BLaER1 treated with 17β-estradiol and CSF1 and Interleukin-3, amounts not matched to agents 10 nM and 100 nM (cell line): ENCODE data around the gene CASKIN2.
A peak's percentile ranks its signal among the peaks of the same experiment; 100 is the strongest.

Experiments
- H3K27ac ChIP-seq, 11 experiments: shearing (Covaris generic); formaldehyde crosslinking; 2 replicates each; pipeline ENCODE4 v1.8.1; 2022
- H3K27me3 ChIP-seq, 11 experiments: shearing (Covaris generic); formaldehyde crosslinking; 2 replicates each; pipeline ENCODE4 v1.8.1; 2022
- H3K36me3 ChIP-seq, 11 experiments: shearing (Covaris generic); formaldehyde crosslinking; 2 replicates each; pipeline ENCODE4 v1.8.1; 2022
- H3K4me1 ChIP-seq, 10 experiments: shearing (Covaris generic); formaldehyde crosslinking; 2 replicates each; pipeline ENCODE4 v1.8.1; 2022
- H3K4me2 ChIP-seq, 11 experiments: shearing (Covaris generic); formaldehyde crosslinking; 2 replicates each; pipeline ENCODE4 v1.8.1; 2022
- H3K4me3 ChIP-seq, 10 experiments: shearing (Covaris generic); formaldehyde crosslinking; 2 replicates each; pipeline ENCODE4 v1.8.1; 2022
- H3K9ac ChIP-seq, 11 experiments: shearing (Covaris generic); formaldehyde crosslinking; 2 replicates each; pipeline ENCODE4 v1.8.1; 2022
- H3K9me3 ChIP-seq, 11 experiments: shearing (Covaris generic); formaldehyde crosslinking; replicated peaks in 1 of 11; 2 replicates each; pipeline ENCODE4 v1.8.1; 2022
- H4K20me1 ChIP-seq, 11 experiments: shearing (Covaris generic); formaldehyde crosslinking; 2 replicates each; pipeline ENCODE4 v1.8.1; 2022
- Cebpa-rat ChIP-seq, 11 experiments: shearing (Covaris generic); IDR thresholded peaks; 2 replicates each; pipeline ENCODE4 v1.8.1; 2022

The CASKIN2 gene

DNA sequence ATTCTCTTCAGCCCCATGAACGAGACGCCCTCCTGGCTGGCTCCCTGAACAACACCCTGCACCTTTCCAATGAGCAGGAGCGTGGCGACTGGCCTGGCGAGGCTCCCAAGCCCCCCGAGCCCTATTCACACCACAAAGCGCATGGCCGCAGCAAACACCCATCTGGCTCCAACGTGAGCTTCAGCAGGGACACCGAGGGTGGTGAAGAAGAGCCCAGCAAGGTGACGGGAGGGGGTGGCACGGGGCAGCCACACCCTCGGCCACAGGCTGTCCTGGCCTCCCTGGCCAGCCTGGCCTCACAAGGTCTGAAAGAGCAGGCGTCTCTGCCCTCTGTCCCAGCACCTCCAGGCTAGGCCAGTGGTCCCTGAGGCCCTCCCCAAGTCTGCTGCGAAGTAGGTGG, 23.7 kb downstream of the CASKIN2 start:
- no peaks in the 10 kb centered on the region for H3K27me3 ChIP-seq
- peaks cover 0 to 29% (median 0%) of the 10 kb centered on the region in 11 experiments; a peak in 3 of 22 replicates for H4K20me1 ChIP-seq
- H3K36me3 ChIP-seq = peaks cover 38 to 66% (median 53%) of the 10 kb centered on the region in 11 experiments
- H3K4me3 ChIP-seq = peak overlapping the region in 7 of 10 experiments; percentile 7 to 66 (median 59); a peak in 9 of 20 replicates
- no peak for TF ChIP-seq Cebpa-rat (IDR thresholded peaks at IDR 0.05)
- H3K4me1 ChIP-seq = peaks cover 65 to 100% (median 97%) of the 10 kb centered on the region in 10 experiments
- H3K9me3 ChIP-seq = no peaks in the 10 kb centered on the region
- H3K4me2 ChIP-seq = peak overlapping the region; percentile 84 to 100 (median 96)
- H3K9ac ChIP-seq = peak overlapping the region in 10 of 11 experiments; percentile 72 to 91 (median 79); a peak in 19 of 22 replicates
- H3K27ac ChIP-seq = peak overlapping the region in 9 of 11 experiments; percentile 79 to 98 (median 89); a peak in 16 of 22 replicates

DNA sequence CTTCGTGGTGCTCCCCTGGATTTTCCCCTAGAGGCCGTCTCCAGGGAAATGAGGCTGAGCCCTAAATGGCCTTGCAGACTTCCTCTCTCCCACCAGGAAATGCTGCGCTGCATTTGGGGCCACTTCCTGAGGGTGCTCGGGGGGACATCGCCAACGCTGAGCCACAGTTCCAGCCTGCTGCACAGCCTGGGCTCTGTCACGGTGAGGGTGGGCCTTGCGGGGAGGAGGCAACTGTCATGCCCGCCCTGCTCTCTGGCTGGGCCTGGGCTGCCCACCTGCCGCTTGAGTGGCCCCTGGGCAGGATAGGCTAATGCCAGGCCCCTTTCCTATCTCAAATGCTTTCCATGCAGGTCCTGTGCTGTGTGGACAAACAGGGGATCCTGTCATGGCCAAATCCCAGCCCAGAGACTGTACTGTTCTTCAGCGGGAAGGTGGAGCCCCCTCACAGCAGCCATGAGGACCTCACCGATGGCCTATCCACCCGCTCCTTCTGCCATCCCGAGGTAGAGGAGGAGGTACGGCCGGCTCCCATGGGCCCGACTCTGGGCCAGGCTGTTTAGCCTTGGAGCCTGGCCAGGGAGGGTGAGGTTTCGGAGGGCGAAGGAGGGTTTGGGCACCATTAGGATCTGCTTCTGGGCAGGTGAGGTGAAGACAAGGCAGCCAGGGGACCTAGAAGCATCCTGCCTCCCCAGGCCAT, 24.2 kb downstream of the CASKIN2 start:
- H3K4me2 ChIP-seq = peak overlapping the region; percentile 84 to 100 (median 96)
- H3K27ac ChIP-seq = peak overlapping the region; percentile 55 to 98 (median 87); a peak in 21 of 22 replicates
- peaks cover 32 to 64% (median 48%) of the 10 kb centered on the region in 11 experiments for H3K36me3 ChIP-seq
- no peaks in the 10 kb centered on the region for H3K27me3 ChIP-seq
- TF ChIP-seq Cebpa-rat (IDR thresholded peaks at IDR 0.05) = no peak
- H3K4me3 ChIP-seq = peak overlapping the region in 9 of 10 experiments; percentile 0 to 66 (median 60); a peak in 17 of 20 replicates
- H3K4me1 ChIP-seq = peaks cover 70 to 100% (median 97%) of the 10 kb centered on the region in 10 experiments
- H3K9ac ChIP-seq = peak overlapping the region; percentile 64 to 91 (median 78); a peak in 21 of 22 replicates
- H3K9me3 ChIP-seq = no peaks in the 10 kb centered on the region
- H4K20me1 ChIP-seq = peaks cover 0 to 23% (median 0%) of the 10 kb centered on the region in 11 experiments; a peak in 3 of 22 replicates

DNA sequence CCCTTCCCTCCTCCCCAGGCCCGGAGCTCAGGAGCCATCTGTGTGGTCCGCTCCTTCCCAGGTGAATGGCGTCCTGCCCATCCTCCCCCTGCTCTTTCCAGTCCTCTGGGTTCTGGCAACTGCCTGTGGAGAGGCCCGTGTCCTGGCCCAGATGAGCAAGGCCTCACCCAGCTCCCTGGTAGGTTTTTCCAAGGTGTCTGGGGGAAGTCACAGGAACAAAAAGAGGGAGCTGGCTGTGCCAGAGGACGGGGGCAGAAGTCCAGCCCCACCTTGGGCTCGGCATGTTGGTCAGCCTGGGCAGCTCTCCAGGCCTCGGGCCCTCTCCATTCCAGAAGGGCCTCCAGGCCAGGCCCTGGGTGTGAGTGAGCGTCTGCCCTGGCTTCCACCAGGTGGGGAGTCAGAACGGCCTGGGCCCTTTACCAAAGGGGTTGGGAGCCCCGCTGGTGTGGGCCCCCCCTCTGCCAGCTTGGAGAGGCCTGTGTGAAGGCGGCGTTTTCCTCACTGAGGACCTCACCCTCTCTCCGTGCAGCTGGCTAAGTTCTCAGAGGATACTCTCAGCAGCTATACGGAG, 25.1 kb downstream of the CASKIN2 start:
- no peak for TF ChIP-seq Cebpa-rat (IDR thresholded peaks at IDR 0.05)
- Histone ChIP-seq H3K27me3 (no peaks in the 10 kb centered on the region), H4K20me1 (peaks cover 0 to 17% (median 0%) of the 10 kb centered on the region in 11 experiments; a peak in 3 of 22 replicates), H3K4me1 (peaks cover 78 to 100% (median 97%) of the 10 kb centered on the region in 10 experiments), H3K27ac (peak overlapping the region; percentile 55 to 98 (median 87)), H3K9ac (peak overlapping the region; percentile 64 to 91 (median 78)), H3K4me3 (peak overlapping the region in 9 of 10 experiments; percentile 26 to 66 (median 60); a peak in 17 of 20 replicates), H3K9me3 (no peaks in the 10 kb centered on the region), H3K36me3 (peaks cover 23 to 59% (median 39%) of the 10 kb centered on the region in 11 experiments), H3K4me2 (peak overlapping the region; percentile 84 to 100 (median 96))

DNA sequence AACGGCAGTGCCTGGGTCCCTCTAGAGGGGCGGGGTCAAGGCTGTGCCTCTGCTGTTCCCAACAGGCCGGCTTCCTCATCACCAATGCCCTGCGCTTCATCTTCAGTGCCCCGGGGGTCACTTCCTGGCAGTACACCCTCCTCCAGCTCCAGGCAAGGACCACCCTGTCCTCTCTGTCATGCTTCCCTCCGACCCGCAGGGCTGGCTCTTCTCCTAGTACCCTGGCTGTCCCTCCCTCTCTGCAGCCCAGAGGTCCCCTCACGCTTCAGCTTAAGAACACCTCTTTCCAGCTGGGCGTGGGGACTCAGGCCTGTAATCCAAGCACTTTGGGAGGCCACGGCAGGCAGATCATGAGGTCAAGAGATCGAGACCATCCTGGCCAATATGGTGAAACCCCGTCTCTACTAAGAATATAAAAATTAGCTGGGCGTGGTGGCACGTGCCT, 25.8 kb downstream of the CASKIN2 start:
- peaks cover 0 to 17% (median 0%) of the 10 kb centered on the region in 11 experiments; a peak in 3 of 22 replicates for H4K20me1 ChIP-seq

DNA sequence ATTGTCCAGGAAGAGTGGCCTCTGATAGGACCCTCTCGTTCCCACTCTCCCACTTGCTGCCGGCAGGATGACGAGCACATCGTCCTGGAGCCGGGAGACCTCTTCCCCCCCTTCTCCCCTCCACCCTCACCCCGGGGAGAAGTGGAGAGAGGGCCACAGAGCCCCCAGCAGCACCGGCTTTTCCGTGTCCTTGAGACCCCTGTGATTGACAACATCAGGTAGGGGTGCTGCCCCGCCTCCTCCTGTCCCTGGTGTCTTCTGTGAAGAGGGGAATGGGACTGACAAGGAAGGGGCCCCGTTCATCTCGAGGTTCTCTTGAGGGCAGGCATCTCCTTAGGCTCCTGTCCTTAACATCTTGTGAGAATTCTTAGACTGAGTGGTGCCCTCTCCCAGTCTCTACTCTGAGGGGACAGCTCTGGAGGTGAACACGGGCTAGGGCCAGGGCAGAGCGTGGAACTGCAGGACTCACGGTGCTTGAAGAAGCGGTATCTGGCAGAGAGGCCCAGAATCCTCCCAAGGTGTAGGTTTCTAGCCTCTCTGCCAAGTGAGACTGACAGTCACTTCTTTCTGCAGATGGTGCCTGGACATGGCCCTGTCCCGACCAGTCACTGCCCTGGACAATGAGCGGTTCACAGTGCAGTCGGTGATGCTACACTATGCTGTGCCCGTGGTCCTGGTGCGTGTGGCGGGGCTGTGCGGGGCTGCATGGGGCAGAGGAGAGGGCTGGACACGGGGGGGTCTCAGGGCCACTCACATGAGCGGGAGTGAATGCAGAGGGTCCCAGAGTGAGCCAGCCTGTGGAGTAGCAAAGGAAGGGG, 26.4 kb downstream of the CASKIN2 start:
- no peak for TF ChIP-seq Cebpa-rat (IDR thresholded peaks at IDR 0.05)
- Histone ChIP-seq H3K4me1 (peaks cover 88 to 99% (median 97%) of the 10 kb centered on the region in 10 experiments), H3K9me3 (no peaks in the 10 kb centered on the region), H3K36me3 (peaks cover 11 to 46% (median 26%) of the 10 kb centered on the region in 11 experiments; a peak in 21 of 22 replicates), H4K20me1 (peaks cover 0 to 17% (median 0%) of the 10 kb centered on the region in 11 experiments; a peak in 3 of 22 replicates), H3K9ac (peak overlapping the region; percentile 72 to 91 (median 80)), H3K4me3 (peak overlapping the region; percentile 42 to 66 (median 60)), H3K4me2 (peak overlapping the region; percentile 84 to 100 (median 96)), H3K27ac (peak overlapping the region; percentile 79 to 98 (median 87)), H3K27me3 (no peaks in the 10 kb centered on the region)

More for the DNA sequence above, 25.8 kb downstream of the CASKIN2 start:
- Histone ChIP-seq H3K4me2 (peak overlapping the region; percentile 84 to 100 (median 96)), H3K36me3 (peaks cover 16 to 52% (median 32%) of the 10 kb centered on the region in 11 experiments; a peak in 21 of 22 replicates), H3K27ac (peak overlapping the region; percentile 55 to 98 (median 87); a peak in 21 of 22 replicates), H3K4me1 (peaks cover 85 to 100% (median 99%) of the 10 kb centered on the region in 10 experiments), H3K27me3 (no peaks in the 10 kb centered on the region), H3K9ac (peak overlapping the region; percentile 64 to 91 (median 80); a peak in 20 of 22 replicates), H3K9me3 (no peaks in the 10 kb centered on the region), H3K4me3 (peak overlapping the region; percentile 42 to 66 (median 60); a peak in 17 of 20 replicates)
- TF ChIP-seq Cebpa-rat (IDR thresholded peaks at IDR 0.05) = no peak

DNA sequence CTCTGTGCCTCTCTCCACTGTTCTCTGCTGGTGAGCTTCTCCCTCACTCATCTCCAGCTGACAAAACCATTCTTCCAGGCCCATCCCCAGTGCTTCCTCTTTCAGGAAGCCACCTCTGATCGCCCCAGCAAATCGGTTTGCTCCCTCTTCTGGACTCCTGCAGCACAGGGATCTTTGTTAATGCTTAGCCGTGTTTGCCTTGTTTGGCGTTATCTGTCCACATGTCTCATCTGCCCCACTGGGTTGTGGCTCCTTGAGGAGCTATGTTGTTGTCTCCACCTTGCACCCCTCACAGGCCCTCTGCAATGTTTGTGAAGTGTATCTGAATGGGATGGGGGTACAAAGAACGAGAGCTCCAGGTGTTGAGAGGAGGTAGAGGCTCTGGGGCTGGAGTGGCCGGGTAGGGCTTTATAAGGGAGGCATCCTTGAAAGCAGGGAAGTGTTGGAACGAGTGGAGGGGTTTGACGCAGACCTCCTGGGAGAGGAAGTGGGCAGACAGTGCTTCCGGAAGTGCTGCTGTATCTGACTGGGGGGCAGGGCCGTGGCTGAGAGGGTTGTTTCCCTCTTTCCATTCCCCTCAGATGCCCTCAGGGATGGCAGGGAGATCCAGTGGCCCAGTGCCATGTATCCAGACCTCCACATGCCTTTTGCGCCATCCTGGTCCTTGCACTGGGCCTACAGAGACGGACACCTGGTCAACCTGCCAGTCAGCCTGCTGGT, 27.8 kb downstream of the CASKIN2 start:
- peaks cover 0 to 4% (median 0%) of the 10 kb centered on the region in 11 experiments; a peak in 1 of 22 replicates for H4K20me1 ChIP-seq
- H3K9me3 ChIP-seq = no peaks in the 10 kb centered on the region
- H3K4me3 ChIP-seq = peak overlapping the region; percentile 42 to 66 (median 60)
- H3K9ac ChIP-seq = peak overlapping the region; percentile 72 to 91 (median 80)
- H3K4me2 ChIP-seq = peak overlapping the region; percentile 84 to 100 (median 96)
- H3K27ac ChIP-seq = peak overlapping the region; percentile 79 to 98 (median 87)
- no peak for TF ChIP-seq Cebpa-rat (IDR thresholded peaks at IDR 0.05)
- peaks cover 95 to 99% (median 97%) of the 10 kb centered on the region in 10 experiments for H3K4me1 ChIP-seq
- H3K27me3 ChIP-seq = no peaks in the 10 kb centered on the region
- peaks cover 1 to 40% (median 13%) of the 10 kb centered on the region in 11 experiments; a peak in 19 of 22 replicates for H3K36me3 ChIP-seq

DNA sequence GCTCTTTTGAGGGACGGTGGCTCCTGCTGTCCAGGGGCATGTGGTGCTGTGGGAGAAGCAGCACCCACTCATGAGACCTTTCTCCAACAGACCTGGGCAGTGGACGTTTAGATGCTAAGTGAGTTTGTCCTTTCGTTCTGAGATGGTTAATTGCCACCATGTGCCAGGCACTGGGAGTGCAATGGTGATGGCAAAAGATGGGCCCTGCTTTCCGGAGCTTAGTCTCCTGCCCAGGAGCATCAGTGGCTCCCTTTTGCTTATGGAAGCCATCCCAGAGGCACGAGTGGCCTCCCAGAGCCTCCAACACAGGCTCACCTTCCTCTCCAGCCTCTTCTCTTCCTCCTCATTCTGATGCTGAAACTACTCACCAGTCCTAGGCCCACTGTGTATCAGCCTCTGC, 28.4 kb downstream of the CASKIN2 start:
- Histone ChIP-seq H4K20me1 (no peaks in the 10 kb centered on the region), H3K36me3 (peaks cover 0 to 34% (median 8%) of the 10 kb centered on the region in 11 experiments; a peak in 15 of 22 replicates), H3K4me3 (peak overlapping the region; percentile 42 to 66 (median 60); a peak in 17 of 20 replicates), H3K9ac (peak overlapping the region; percentile 72 to 91 (median 80)), H3K27ac (peak overlapping the region; percentile 79 to 98 (median 87)), H3K27me3 (no peaks in the 10 kb centered on the region), H3K4me2 (peak overlapping the region; percentile 84 to 100 (median 96)), H3K9me3 (no peaks in the 10 kb centered on the region), H3K4me1 (peaks cover 95 to 99% (median 97%) of the 10 kb centered on the region in 10 experiments)
- no peak for TF ChIP-seq Cebpa-rat (IDR thresholded peaks at IDR 0.05)
